ENCODE results near the gene EVA1C.
"Not testable (repeated sequence)": the region's sequence is repeated elsewhere in the genome, so short reads cannot be mapped to it uniquely, and the experiment has no call there.

EVA1C gene
- 0 to 0.32 (median 0.17) reads per million in 18 experiments for total RNA-seq

- DNase-seq = peak; percentile 5 to 27
Observed at GRCh38 chr21:32412162-32413014, at the start of gene EVA1C. TSS of gene EVA1C (plus strand) at chr21:32412706. CDS start at chr21:32412854, 148 bp downstream.

GRCh38 chr21:32364387-32364786, 48.1 kb upstream of the EVA1C start:
- no peak for DNase-seq

- no peak for DNase-seq
Observed at GRCh38 chr21:32364796-32365195, 47.7 kb upstream of the EVA1C start.

DNA sequence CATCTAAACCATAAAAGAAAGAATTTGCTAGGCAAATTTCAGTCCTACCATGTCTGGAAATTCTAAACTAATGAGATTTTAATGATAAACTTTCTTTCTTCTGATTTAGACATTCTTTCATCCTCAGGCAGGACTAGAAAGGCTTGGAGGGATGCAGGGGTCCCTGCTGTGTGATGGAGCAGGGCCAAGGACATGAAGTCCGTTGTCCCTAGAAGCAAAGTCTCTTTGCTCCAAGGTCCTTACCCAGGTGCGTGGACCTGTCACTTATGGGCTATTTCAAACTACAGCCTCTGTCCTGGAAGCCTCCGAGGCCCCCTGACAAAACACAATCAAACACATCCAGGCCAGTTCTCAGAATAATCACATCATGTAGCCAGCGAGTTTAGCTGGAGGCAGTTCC, 46.3 kb upstream of the EVA1C start:
- no peak for DNase-seq

GRCh38 chr21:32367158-32367557, 45.3 kb upstream of the EVA1C start:
- no peak for DNase-seq

DNA sequence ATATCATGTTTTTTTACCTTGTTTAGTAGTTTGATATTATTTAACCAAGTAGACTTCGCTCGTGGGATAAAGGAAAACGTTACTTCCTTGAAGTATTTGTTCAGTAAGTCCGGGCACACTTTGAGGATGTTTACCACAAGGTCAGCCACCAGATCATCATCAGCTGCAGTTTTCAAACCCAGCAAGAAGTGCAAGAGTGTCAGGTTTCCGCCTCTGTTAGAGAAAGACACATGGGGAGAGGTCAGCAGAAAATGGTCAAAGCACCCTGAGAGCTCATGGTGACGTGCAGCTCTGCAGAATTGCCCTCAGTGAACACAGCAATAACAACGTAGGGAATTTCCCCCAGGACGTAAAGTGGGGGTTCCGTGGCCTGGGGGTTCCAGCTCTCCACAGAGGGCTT, 44.1 kb upstream of the EVA1C start:
- no peak for DNase-seq

GRCh38 chr21:32368961-32369360, 43.5 kb upstream of the EVA1C start:
- DNase-seq = not testable (repeated sequence)

DNA sequence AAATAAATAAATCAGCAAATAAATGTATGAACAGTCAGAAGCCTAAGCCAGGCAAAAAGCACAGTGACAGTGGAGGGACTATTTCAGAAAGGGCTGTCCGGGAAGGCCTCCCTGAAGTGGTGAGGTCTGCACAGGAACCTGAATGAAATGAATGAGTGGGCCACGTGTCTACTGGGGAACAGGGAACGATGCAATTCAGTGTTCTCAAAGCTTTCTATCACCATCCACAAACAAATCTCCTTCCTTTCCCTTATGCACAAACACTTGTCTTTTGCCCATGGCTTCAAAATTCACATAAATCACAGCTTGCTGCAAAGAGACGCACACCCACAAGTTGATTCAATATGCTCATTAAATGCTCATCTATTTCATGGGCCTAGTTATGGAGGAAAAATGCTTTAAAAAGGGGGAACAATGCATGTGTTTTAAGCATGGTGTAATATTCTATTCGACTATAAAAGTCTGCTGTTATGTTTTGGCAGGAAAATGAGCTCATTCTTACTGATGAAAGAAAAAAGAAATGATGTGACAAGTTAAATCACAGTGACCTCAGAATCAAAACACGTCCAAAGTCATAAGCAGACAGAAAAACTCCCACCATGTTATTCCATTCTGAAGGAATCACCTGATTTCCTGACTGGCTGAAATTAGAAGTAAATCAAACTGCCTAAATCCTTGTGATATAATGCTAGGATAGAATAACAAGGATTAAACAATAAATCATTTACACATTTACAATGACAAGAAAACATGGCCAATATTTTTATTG, 41.3 kb upstream of the EVA1C start:
- DNase-seq = peak in 1 of 2 donors; percentile 12

- DNase-seq = peak; percentile 82 to 91
Observed at GRCh38 chr21:32371913-32372314, 40.6 kb upstream of the EVA1C start.

GRCh38 chr21:32372755-32373154, 39.8 kb upstream of the EVA1C start:
- DNase-seq = no peak

DNA sequence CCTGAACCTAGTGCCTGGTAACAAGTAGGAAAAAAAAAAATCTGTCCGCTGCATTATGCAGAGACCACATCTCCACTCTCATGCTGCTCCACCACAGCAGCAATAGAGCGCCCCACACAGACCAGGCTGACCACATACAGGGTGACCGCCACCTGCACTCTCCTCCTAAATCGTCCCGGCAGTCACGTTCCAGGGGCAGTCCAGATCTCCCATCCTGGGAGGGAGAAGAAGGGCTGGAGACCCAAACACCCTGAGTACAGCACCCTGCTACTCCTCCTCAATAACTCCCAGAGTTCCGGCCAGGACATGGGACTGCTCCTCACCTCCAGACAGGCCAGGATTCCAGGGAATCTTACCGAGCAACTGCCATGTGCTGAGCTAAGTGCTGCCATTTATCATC, 35.0 kb upstream of the EVA1C start:
- no peak for DNase-seq

GRCh38 chr21:32377991-32378390, 34.5 kb upstream of the EVA1C start:
- no peak for DNase-seq

GRCh38 chr21:32378956-32379355, 33.5 kb upstream of the EVA1C start:
- no peak for DNase-seq

DNA sequence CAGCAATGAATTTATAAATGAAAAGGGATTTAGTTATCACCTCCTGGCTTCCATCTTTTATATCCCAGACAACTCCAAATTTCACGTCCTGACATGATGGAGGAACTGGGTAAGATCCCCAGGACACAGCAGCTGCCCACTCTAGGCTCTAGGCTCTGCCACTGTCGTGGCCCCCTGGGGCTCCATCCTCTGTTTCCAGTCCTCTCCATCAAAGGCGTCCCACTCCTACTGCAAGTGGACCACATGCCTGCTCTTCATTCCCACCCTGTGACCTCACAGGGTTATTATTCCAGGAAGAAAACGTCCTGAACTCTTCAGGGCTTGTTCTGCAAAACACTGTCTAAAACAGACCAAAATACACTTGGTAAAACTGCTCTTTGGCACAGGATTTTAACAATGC, 31.6 kb upstream of the EVA1C start:
- no peak for DNase-seq

- no peak for DNase-seq
Observed at GRCh38 chr21:32381571-32381970, 30.9 kb upstream of the EVA1C start.

DNA sequence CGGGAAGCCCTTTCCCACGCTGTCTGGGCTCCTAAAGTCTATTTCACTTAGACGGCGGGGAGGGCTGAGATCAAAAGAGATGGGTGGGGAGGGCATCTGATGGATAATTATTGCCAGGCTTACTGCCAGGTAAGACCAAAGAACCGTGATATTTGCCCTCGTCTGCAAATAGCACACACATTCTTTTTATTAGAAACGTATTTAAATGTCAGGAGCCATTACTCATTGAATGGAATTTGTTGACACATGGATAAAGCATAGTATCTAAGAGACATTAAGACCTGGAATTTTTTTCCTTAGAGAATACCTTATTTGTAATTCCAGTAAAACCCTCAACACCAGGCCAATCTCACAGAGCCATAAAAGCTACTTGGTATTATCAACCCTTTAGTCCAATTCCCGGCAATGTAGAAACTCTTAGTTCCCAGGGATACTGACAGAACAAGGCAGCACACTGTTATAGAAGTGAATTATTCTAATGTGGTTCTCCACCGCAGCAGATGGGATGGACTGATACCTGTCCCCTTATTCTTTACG, 30.3 kb upstream of the EVA1C start:
- DNase-seq = no peak

- DNase-seq = no peak
Observed at GRCh38 chr21:32383812-32384211, 28.7 kb upstream of the EVA1C start.

DNA sequence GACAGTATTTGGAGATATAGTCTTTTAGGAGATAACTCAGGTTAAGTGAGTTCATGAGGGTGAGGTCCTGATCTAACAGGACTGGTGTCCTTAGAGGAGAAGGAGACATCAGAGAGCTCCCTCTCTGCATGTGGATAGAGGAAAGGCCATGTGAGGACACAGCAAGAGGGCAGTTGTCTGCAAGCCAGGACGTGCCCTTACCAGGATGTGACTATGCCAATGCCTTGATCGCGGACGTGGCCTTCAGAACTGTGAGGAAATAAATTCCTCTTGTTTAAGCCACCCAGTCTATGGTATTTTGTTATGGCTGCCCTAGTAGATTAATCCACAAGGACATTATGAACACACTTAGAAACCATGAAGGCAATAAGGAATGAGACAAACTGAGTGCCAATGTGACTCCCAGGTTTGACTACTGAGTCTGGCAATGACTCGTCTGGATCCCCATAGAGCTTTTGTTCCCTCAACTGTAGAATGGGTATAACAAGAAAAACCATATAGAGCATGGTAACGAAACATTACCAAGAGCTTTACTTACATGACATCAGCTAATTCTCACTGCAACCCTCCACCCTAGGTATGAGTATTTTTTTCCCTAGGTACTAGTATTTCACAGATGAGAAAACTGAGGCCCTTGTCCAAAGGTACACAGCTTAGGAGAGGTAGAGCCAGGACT, 26.2 kb upstream of the EVA1C start:
- DNase-seq = no peak

DNA sequence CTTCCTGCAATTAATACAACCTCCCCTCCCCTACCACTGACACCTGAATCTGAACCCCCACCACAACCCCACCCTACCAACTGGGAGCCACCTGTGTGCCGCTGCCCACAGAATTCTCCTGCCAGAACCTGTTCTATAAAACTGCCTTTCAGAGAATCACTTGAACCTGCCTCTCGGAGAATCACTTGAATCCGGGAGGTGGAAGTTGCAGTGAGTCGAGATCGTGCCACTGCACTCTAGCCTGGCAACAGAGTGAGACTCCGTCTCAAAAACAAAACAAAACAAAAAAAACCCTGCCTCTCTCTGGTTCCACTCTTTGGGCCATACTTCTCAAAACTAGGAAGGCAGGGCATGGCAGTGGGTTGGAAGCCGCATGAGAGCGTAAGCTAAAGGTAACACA, 25.4 kb upstream of the EVA1C start:
- no peak for DNase-seq

GRCh38 chr21:32388306-32388705, 24.2 kb upstream of the EVA1C start:
- no peak for DNase-seq

GRCh38 chr21:32389337-32390015, 23.0 kb upstream of the EVA1C start:
- no peak for DNase-seq

GRCh38 chr21:32390537-32391224, 21.8 kb upstream of the EVA1C start:
- not testable (repeated sequence) for DNase-seq

Measured in inflammatory macrophage (primary cell).